Liver (tissue), 9 donors: ENCODE results near the gene NCAM1. TPM values are rescaled to one million over a fixed set of nuclear protein-coding genes. Genes with fewer than 3 reads are reported as not detected.

Experiments
- DNase-seq: peaks from one replicate; pipeline ENCODE4 v3.0.0-alpha.2; 2017; ENCODE audit warnings: low spot score
- H3K27ac ChIP-seq, 2 donors: one replicate each; pipeline ENCODE4 v1.7.0; 2013; ENCODE audit warnings: inconsistent platforms in 2 of 2, low read length in 2 of 2, control low read depth in 1 of 2, low read depth in 1 of 2, mild to moderate bottlenecking in 1 of 2
- H3K27me3 ChIP-seq, 4 donors: one replicate each; pipeline versions ENCODE4 v1.6.1 to v1.7.0; 2013; ENCODE audit warnings: low read length in 3 of 4, inconsistent platforms in 1 of 4, mild to moderate bottlenecking in 1 of 4, moderate library complexity in 1 of 4; ENCODE audit not compliant: control insufficient read depth in 4 of 4, insufficient read depth in 4 of 4
- H3K36me3 ChIP-seq, 4 donors: one replicate each; pipeline versions ENCODE4 v1.6.1 to v1.7.0; 2013; ENCODE audit warnings: low read length in 3 of 4, mild to moderate bottlenecking in 3 of 4, low read depth in 1 of 4, moderate library complexity in 1 of 4; ENCODE audit not compliant: control insufficient read depth in 4 of 4, insufficient read depth in 3 of 4
- H3K4me1 ChIP-seq, 4 donors: one replicate each; pipeline versions ENCODE4 v1.6.1 to v1.7.0; 2013; ENCODE audit warnings: low read length in 3 of 4, mild to moderate bottlenecking in 3 of 4, moderate library complexity in 1 of 4; ENCODE audit not compliant: control insufficient read depth in 4 of 4, insufficient read depth in 4 of 4
- H3K4me3 ChIP-seq, 3 donors: one replicate each; pipeline versions ENCODE4 v1.6.1 to v1.7.0; 2013; ENCODE audit warnings: low read length in 3 of 3, control low read depth in 1 of 3, low read depth in 1 of 3, mild to moderate bottlenecking in 1 of 3
- H3K9ac ChIP-seq, 2 donors: one replicate each; pipeline ENCODE4 v1.7.0; 2013; ENCODE audit warnings: low read length in 2 of 2, mild to moderate bottlenecking in 2 of 2, moderate library complexity in 2 of 2, control low read depth in 1 of 2, low read depth in 1 of 2
- H3K9me3 ChIP-seq, 4 donors: one replicate each; pipeline versions ENCODE4 v1.6.1 to v1.7.0; 2013; ENCODE audit warnings: low read length in 3 of 4; ENCODE audit not compliant: control insufficient read depth in 4 of 4
- EGR1 ChIP-seq, 2 donors: IDR thresholded peaks; 2 replicates each; pipeline ENCODE4 v1.6.1; 2016 to 2018; ENCODE audit warnings: antibody characterized with exemption in 2 of 2, low read depth in 2 of 2
- FOXA1 ChIP-seq: IDR thresholded peaks from 2 replicates; pipeline ENCODE4 v1.6.1; 2016; ENCODE audit warnings: antibody characterized with exemption
- FOXA2 ChIP-seq: IDR thresholded peaks from 2 replicates; pipeline ENCODE4 v1.6.1; 2016; ENCODE audit warnings: antibody characterized with exemption
- GABPA ChIP-seq, 2 donors: IDR thresholded peaks in 1 of 2; conservative IDR thresholded peaks in 1 of 2; 2 replicates each; pipeline ENCODE4 v1.6.1; 2016; ENCODE audit warnings: antibody characterized with exemption in 2 of 2, mild to moderate bottlenecking in 1 of 2, moderate library complexity in 1 of 2
- HNF4A ChIP-seq, 2 donors: conservative IDR thresholded peaks; 2 replicates each; pipeline ENCODE4 v1.6.1; 2016; ENCODE audit warnings: antibody characterized with exemption in 2 of 2, mild to moderate bottlenecking in 2 of 2
- HNF4G ChIP-seq: IDR thresholded peaks from 2 replicates; pipeline ENCODE4 v1.6.1; 2016; ENCODE audit warnings: antibody characterized with exemption
- JUND ChIP-seq, 2 donors: IDR thresholded peaks; 2 replicates each; pipeline ENCODE4 v1.6.1; 2016; ENCODE audit warnings: antibody characterized with exemption in 2 of 2
- NR2F2 ChIP-seq: IDR thresholded peaks from 2 replicates; pipeline ENCODE4 v1.6.1; 2016; ENCODE audit warnings: antibody characterized with exemption
- RAD21 ChIP-seq, 2 donors: IDR thresholded peaks; 2 replicates each; pipeline ENCODE4 v1.6.1; 2016; ENCODE audit warnings: antibody characterized with exemption in 2 of 2, mild to moderate bottlenecking in 2 of 2
- RXRA ChIP-seq, 2 donors: IDR thresholded peaks; 2 replicates each; pipeline ENCODE4 v1.6.1; 2017 to 2018; ENCODE audit warnings: antibody characterized with exemption in 2 of 2, mild to moderate bottlenecking in 1 of 2
- SP1 ChIP-seq: IDR thresholded peaks from 2 replicates; pipeline ENCODE4 v1.6.1; 2018; ENCODE audit warnings: antibody characterized with exemption, mild to moderate bottlenecking
- TAF1 ChIP-seq: conservative IDR thresholded peaks from 2 replicates; pipeline ENCODE4 v1.6.1; 2016; ENCODE audit warnings: antibody characterized with exemption, mild to moderate bottlenecking
- YY1 ChIP-seq: IDR thresholded peaks from 2 replicates; pipeline ENCODE4 v1.6.1; 2016; ENCODE audit warnings: antibody characterized with exemption, mild to moderate bottlenecking
- WGBS: extraction: QIAGEN DNeasy Blood & Tissue Kit; methylation state at CpG from one replicate; pipeline ENCODE4 v1.1.7; 2013; 5-methylcytosine and 5-hydroxymethylcytosine counted together
- polyA plus RNA-seq, 2 donors: library from polyadenylated mRNA; stranded (reverse) in 1 of 2; unstranded in 1 of 2; fragments of 200-250 nt in 1 of 2; fragments of >200 nt in 1 of 2; fragmentation: Nextera tagmentation in 1 of 2; extraction: Ambion mirVana in 1 of 2; gene quantifications; one replicate each; pipeline versions ENCODE4 v1.2.1 to v1.2.3, GENCODE V29; 2013 to 2015
- total RNA-seq, 2 donors: library from RNA; depleted of rRNA; stranded (reverse); fragments of >200 nt; gene quantifications; one replicate each; pipeline ENCODE4 v1.2.3, GENCODE V29; 2014
- TF ChIP-seq, protein P1 (sequence below): IDR thresholded peaks from 2 replicates; pipeline ENCODE4 v1.6.1; 2016; ENCODE audit warnings: antibody characterized with exemption, mild to moderate bottlenecking
- TF ChIP-seq, protein P2 (sequence below): IDR thresholded peaks from 2 replicates; pipeline ENCODE4 v1.6.1; 2016; ENCODE audit warnings: antibody characterized with exemption
- TF ChIP-seq, protein P3 (sequence below): fragments of 150-350 bp; IDR thresholded peaks from 2 replicates; pipeline ENCODE4 v1.5.1; 2017; ENCODE audit warnings: improper control_type of control experiment, low read depth, low read length; ENCODE audit not compliant: missing input control
- TF ChIP-seq, protein P4 (sequence below): IDR thresholded peaks from 2 replicates; pipeline ENCODE4 v1.6.1; 2016; ENCODE audit warnings: antibody characterized with exemption
- donor health status: healthy.
- donor health status: healthy.
- donor health status: healthy.
- donor health status: healthy.
- donor health status: healthy.

NCAM1 gene
- total and polyA plus RNA-seq, 4 donors = 0.65 to 2.1 (median 0.88) TPM

DNA sequence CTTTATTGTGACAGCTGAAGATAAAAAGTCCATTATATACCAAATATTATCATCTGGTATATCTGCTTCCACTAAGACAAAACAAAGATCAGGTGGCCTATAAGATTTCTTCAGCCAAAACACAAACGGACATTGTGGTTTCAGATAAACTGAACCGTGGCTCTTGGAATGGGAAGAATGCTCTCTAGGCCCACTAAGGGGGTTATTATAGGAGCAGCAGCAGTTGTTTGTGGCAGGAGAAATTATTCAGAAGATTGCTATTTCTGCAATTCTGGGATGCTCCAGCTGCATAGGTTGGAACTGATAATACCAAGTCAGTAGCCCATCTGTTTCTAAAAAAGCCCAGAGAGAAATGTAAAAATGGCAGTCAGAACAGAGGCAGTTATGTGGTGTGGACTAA, 145.3 kb downstream of the NCAM1 start:
- 40% methylated on average over 2 of the region's 2 CpGs for WGBS
- no peak overlapping the region for H3K4me3 ChIP-seq
- no peaks in the 10 kb centered on the region for H3K9me3 ChIP-seq
- DNase-seq = no peak
- peaks cover 0 to 4% (median 1%) of the 10 kb centered on the region in 4 donors for H3K4me1 ChIP-seq
- TF ChIP-seq RAD21 (IDR thresholded peaks at IDR 0.05) = no peak
- no peak for TF ChIP-seq TAF1
- no peak for TF ChIP-seq FOXA2
- TF ChIP-seq, protein P1, sequence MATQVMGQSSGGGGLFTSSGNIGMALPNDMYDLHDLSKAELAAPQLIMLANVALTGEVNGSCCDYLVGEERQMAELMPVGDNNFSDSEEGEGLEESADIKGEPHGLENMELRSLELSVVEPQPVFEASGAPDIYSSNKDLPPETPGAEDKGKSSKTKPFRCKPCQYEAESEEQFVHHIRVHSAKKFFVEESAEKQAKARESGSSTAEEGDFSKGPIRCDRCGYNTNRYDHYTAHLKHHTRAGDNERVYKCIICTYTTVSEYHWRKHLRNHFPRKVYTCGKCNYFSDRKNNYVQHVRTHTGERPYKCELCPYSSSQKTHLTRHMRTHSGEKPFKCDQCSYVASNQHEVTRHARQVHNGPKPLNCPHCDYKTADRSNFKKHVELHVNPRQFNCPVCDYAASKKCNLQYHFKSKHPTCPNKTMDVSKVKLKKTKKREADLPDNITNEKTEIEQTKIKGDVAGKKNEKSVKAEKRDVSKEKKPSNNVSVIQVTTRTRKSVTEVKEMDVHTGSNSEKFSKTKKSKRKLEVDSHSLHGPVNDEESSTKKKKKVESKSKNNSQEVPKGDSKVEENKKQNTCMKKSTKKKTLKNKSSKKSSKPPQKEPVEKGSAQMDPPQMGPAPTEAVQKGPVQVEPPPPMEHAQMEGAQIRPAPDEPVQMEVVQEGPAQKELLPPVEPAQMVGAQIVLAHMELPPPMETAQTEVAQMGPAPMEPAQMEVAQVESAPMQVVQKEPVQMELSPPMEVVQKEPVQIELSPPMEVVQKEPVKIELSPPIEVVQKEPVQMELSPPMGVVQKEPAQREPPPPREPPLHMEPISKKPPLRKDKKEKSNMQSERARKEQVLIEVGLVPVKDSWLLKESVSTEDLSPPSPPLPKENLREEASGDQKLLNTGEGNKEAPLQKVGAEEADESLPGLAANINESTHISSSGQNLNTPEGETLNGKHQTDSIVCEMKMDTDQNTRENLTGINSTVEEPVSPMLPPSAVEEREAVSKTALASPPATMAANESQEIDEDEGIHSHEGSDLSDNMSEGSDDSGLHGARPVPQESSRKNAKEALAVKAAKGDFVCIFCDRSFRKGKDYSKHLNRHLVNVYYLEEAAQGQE = no peak
- no peak overlapping the region for H3K27ac ChIP-seq
- H3K27me3 ChIP-seq = no peaks in the 10 kb centered on the region
- no peaks in the 10 kb centered on the region for H3K36me3 ChIP-seq
- H3K9ac ChIP-seq = no peak overlapping the region

DNA sequence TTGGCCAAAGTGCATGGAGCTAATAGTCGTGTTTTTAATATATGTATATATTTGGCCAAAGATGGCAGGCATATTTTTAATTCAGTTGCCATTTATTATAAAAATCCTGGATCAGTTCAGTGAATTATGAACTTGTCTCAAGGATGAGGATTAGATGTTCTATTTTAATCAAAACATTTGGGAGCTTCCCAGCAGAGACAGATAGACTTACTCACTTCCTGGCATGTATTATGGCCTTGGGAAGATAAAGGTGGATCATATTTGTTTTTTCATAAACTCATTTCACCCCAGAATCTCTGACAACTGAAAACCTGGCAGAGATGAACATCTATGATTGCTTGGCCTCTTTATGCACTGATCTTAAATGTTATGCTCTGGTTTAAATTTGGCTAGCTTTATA, 148.8 kb downstream of the NCAM1 start:
- no peak for DNase-seq
- no peak overlapping the region for H3K9ac ChIP-seq
- peaks cover 0 to 3% (median under 1%) of the 10 kb centered on the region in 4 donors for H3K4me1 ChIP-seq
- 65% methylated on average over 1 of the region's 1 CpG for WGBS
- H3K27me3 ChIP-seq = no peaks in the 10 kb centered on the region
- H3K27ac ChIP-seq = no peak overlapping the region
- H3K9me3 ChIP-seq = no peaks in the 10 kb centered on the region
- H3K4me3 ChIP-seq = no peak overlapping the region
- H3K36me3 ChIP-seq = no peaks in the 10 kb centered on the region
- TF ChIP-seq YY1 = no peak
- TF ChIP-seq FOXA1 = no peak
- TF ChIP-seq, protein P1 = no peak
- no peak for TF ChIP-seq RAD21 (IDR thresholded peaks at IDR 0.05)
- TF ChIP-seq SP1 = no peak
- TF ChIP-seq TAF1 = no peak
- TF ChIP-seq, protein P2, sequence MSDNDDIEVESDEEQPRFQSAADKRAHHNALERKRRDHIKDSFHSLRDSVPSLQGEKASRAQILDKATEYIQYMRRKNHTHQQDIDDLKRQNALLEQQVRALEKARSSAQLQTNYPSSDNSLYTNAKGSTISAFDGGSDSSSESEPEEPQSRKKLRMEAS = no peak
- TF ChIP-seq JUND (IDR thresholded peaks at IDR 0.05) = no peak
- TF ChIP-seq, protein P3, sequence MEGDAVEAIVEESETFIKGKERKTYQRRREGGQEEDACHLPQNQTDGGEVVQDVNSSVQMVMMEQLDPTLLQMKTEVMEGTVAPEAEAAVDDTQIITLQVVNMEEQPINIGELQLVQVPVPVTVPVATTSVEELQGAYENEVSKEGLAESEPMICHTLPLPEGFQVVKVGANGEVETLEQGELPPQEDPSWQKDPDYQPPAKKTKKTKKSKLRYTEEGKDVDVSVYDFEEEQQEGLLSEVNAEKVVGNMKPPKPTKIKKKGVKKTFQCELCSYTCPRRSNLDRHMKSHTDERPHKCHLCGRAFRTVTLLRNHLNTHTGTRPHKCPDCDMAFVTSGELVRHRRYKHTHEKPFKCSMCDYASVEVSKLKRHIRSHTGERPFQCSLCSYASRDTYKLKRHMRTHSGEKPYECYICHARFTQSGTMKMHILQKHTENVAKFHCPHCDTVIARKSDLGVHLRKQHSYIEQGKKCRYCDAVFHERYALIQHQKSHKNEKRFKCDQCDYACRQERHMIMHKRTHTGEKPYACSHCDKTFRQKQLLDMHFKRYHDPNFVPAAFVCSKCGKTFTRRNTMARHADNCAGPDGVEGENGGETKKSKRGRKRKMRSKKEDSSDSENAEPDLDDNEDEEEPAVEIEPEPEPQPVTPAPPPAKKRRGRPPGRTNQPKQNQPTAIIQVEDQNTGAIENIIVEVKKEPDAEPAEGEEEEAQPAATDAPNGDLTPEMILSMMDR = no peak
- no peak for TF ChIP-seq HNF4A (conservative IDR thresholded peaks at IDR 0.05)
- TF ChIP-seq NR2F2 = no peak
- no peak for TF ChIP-seq RXRA (IDR thresholded peaks at IDR 0.05)
- TF ChIP-seq GABPA (IDR thresholded peaks at IDR 0.05 in 1 of 2, conservative IDR thresholded peaks at IDR 0.05 in 1 of 2) = no peak
- TF ChIP-seq FOXA2 = no peak
- TF ChIP-seq, protein P4, sequence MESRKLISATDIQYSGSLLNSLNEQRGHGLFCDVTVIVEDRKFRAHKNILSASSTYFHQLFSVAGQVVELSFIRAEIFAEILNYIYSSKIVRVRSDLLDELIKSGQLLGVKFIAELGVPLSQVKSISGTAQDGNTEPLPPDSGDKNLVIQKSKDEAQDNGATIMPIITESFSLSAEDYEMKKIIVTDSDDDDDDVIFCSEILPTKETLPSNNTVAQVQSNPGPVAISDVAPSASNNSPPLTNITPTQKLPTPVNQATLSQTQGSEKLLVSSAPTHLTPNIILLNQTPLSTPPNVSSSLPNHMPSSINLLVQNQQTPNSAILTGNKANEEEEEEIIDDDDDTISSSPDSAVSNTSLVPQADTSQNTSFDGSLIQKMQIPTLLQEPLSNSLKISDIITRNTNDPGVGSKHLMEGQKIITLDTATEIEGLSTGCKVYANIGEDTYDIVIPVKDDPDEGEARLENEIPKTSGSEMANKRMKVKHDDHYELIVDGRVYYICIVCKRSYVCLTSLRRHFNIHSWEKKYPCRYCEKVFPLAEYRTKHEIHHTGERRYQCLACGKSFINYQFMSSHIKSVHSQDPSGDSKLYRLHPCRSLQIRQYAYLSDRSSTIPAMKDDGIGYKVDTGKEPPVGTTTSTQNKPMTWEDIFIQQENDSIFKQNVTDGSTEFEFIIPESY = no peak
- no peak for TF ChIP-seq HNF4G
- TF ChIP-seq EGR1 (IDR thresholded peaks at IDR 0.05; ENCODE audit: low read depth in 2 of 2) = no peak
